Sigmoid colon (tissue), 7 donors: ENCODE results near the gene DSCAML1. TPM values are rescaled to one million over a fixed set of nuclear protein-coding genes. Genes with fewer than 3 reads are reported as not detected.

Source experiments
- DNase-seq: peaks from one replicate; pipeline ENCODE4 v3.0.0-alpha.2; 2019
- H3K27ac ChIP-seq, 4 donors: fragments of 200-600 bp; sonication (generic); one replicate each; pipeline ENCODE4 v1.5.1; 2016 to 2019; ENCODE audit warnings: mild to moderate bottlenecking in 1 of 4
- H3K27me3 ChIP-seq, 3 donors: fragments of 200-600 bp; sonication (generic); one replicate each; pipeline ENCODE4 v1.5.1; 2019; ENCODE audit warnings: mild to moderate bottlenecking in 1 of 3
- H3K36me3 ChIP-seq, 4 donors: fragments of 200-600 bp; sonication (generic); one replicate each; pipeline ENCODE4 v1.5.1; 2016 to 2019
- H3K4me1 ChIP-seq, 4 donors: fragments of 200-600 bp; sonication (generic); one replicate each; pipeline ENCODE4 v1.5.1; 2017 to 2019
- H3K4me3 ChIP-seq, 4 donors: fragments of 200-600 bp; sonication (generic); one replicate each; pipeline ENCODE4 v1.5.1; 2017 to 2019; ENCODE audit warnings: mild to moderate bottlenecking in 2 of 4, moderate library complexity in 1 of 4
- H3K9me3 ChIP-seq, 4 donors: fragments of 200-600 bp in 3 of 4; sonication (generic) in 3 of 4; one replicate each; pipeline versions ENCODE4 v1.5.1 to v1.6.1; 2013 to 2019
- EP300 ChIP-seq, 4 donors: sonication (generic); formaldehyde crosslinking; IDR thresholded peaks; one replicate each; pipeline ENCODE4 v1.6.1; 2017; ENCODE audit warnings: antibody characterized with exemption in 4 of 4
- POLR2A ChIP-seq, 2 donors: fragments of 450-650 bp; IDR thresholded peaks; one replicate each; pipeline ENCODE4 v1.6.1; 2016; ENCODE audit warnings: antibody characterized with exemption in 2 of 2, mild to moderate bottlenecking in 2 of 2, moderate library complexity in 2 of 2
- POLR2AphosphoS5 ChIP-seq, 4 donors: sonication (generic); formaldehyde crosslinking; IDR thresholded peaks; one replicate each; pipeline ENCODE4 v1.6.1; 2017; ENCODE audit warnings: antibody characterized with exemption in 4 of 4
- WGBS, 2 donors: extraction: QIAGEN DNeasy Blood & Tissue Kit; methylation state at CpG; one replicate each; pipeline ENCODE4 v1.1.7; 2013; 5-methylcytosine and 5-hydroxymethylcytosine counted together
- intact Hi-C: fragments of 100-400 bp; cut with DNase I; formaldehyde crosslinking; loops from one replicate; pipeline ENCODE4 v1.15.1; 2023
- polyA plus RNA-seq, 3 donors: library from polyadenylated mRNA; stranded (reverse); fragments of 200-250 nt; gene quantifications; one replicate each; pipeline ENCODE4 v1.2.3, GENCODE V29; 2013
- total RNA-seq, 4 donors: library from RNA; depleted of rRNA; stranded (reverse); fragments of >200 nt; gene quantifications; one replicate each; pipeline ENCODE4 v1.1.0, GENCODE V29; 2016
- TF ChIP-seq, protein P1 (sequence below), 4 experiments: fragments of 450-650 bp in 3 of 4; fragments of 200-600 bp in 1 of 4; IDR thresholded peaks; one replicate each; pipeline ENCODE4 v1.5.1; 2016 to 2019; ENCODE audit warnings: antibody characterized with exemption in 4 of 4, mild to moderate bottlenecking in 3 of 4, moderate library complexity in 2 of 4
- donor health status: healthy with polysubstance abuse.
- donor health status: Bipolar disorder and iron deficiency.
- donor health status: healthy.

The DSCAML1 gene
- total and polyA plus RNA-seq, 7 donors, result under 0.01 to 7.5 (median 1.2) TPM

DNA sequence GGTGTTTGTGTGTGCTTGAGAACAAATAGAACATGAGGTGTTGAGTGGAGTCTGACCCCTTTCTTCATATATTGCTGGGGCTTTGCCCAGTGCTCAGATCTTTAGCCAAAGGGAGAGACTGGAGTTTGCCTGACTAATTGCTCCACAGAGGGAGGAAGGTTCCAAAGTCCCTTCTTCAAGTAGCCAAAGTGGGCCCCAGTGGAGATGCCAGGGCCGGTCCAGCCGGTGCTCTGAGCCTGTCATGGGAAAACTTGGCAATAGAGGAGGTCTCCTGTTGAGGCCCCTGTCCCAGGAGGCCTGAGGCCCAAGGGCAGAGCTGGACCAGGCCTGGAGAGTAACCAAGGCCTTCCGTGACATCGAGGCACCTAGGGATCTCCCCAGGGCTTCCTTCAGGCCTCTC is 112.3 kb downstream of the DSCAML1 start:
- WGBS, 2 donors, result 50 to 75% methylated on average over 4 of the region's 4 CpGs
- H3K36me3 ChIP-seq, result no peaks in the 10 kb centered on the region
- intact Hi-C loops, result no loop called here
- no peaks in the 10 kb centered on the region for H3K4me1 ChIP-seq
- no peak for DNase-seq
- TF ChIP-seq POLR2A (IDR thresholded peaks at IDR 0.05) (no peak), POLR2AphosphoS5 (IDR thresholded peaks at IDR 0.05) (no peak), EP300 (IDR thresholded peaks at IDR 0.05) (no peak)
- TF ChIP-seq, protein P1, sequence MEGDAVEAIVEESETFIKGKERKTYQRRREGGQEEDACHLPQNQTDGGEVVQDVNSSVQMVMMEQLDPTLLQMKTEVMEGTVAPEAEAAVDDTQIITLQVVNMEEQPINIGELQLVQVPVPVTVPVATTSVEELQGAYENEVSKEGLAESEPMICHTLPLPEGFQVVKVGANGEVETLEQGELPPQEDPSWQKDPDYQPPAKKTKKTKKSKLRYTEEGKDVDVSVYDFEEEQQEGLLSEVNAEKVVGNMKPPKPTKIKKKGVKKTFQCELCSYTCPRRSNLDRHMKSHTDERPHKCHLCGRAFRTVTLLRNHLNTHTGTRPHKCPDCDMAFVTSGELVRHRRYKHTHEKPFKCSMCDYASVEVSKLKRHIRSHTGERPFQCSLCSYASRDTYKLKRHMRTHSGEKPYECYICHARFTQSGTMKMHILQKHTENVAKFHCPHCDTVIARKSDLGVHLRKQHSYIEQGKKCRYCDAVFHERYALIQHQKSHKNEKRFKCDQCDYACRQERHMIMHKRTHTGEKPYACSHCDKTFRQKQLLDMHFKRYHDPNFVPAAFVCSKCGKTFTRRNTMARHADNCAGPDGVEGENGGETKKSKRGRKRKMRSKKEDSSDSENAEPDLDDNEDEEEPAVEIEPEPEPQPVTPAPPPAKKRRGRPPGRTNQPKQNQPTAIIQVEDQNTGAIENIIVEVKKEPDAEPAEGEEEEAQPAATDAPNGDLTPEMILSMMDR (IDR thresholded peaks at IDR 0.05), result no peak
- H3K27ac ChIP-seq, result no peak overlapping the region
- no peak overlapping the region for H3K4me3 ChIP-seq
- H3K27me3 ChIP-seq, result no peaks in the 10 kb centered on the region
- no peaks in the 10 kb centered on the region for H3K9me3 ChIP-seq

DNA sequence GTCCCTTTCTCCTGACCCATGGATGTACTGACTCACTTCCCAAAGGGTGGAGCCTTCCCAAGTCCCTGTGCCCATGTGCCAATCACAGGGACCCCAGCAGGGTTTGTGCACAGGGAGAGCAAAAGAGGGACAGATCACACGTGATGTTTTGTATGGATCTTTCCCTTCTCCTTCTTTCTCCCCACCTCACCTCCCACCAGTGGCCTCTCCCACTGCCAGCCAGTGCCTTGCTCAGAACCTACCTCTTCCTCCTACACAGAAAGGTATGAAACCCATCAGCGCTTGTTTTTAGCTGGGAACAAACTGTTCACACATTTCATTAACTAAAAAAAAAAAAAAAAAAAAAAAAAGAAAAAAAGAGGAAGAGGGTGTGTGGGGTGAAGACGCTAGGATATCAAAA is 112.9 kb downstream of the DSCAML1 start:
- Histone ChIP-seq H3K27ac (no peak overlapping the region), H3K4me1 (no peaks in the 10 kb centered on the region), H3K4me3 (no peak overlapping the region), H3K27me3 (no peaks in the 10 kb centered on the region), H3K36me3 (no peaks in the 10 kb centered on the region), H3K9me3 (no peaks in the 10 kb centered on the region)
- DNase-seq, result no peak
- intact Hi-C loops, result no loop called here
- 50 to 54% methylated on average over 3 of the region's 3 CpGs for WGBS, 2 donors
- TF ChIP-seq POLR2A (IDR thresholded peaks at IDR 0.05), result no peak
- TF ChIP-seq, protein P1 (IDR thresholded peaks at IDR 0.05), result no peak
- no peak for TF ChIP-seq EP300 (IDR thresholded peaks at IDR 0.05)
- TF ChIP-seq POLR2AphosphoS5 (IDR thresholded peaks at IDR 0.05), result no peak

DNA sequence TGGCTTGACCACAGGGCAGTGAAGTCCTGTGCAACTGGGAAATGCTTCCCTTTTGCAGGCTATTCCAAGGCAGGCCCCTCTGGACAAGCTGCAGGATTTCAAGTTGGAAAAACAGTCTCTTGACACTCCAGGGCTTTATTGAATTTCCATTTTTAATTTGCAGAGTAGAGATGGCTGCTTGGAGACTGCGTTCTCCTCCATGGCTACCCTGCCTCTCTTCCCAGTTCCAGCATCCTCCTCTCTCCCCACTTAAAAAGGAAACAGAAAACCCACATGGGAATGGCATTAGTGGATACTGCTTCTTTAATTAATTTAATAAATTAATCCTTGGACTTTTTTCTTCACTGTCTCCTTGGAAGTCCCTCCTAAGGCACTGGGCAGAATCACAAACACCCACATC is 115.6 kb downstream of the DSCAML1 start:
- H3K36me3 ChIP-seq, result no peaks in the 10 kb centered on the region
- no peaks in the 10 kb centered on the region for H3K9me3 ChIP-seq
- TF ChIP-seq, protein P1 (IDR thresholded peaks at IDR 0.05), result no peak
- TF ChIP-seq POLR2A (IDR thresholded peaks at IDR 0.05) (no peak), EP300 (IDR thresholded peaks at IDR 0.05) (no peak), POLR2AphosphoS5 (IDR thresholded peaks at IDR 0.05) (no peak)
- no peaks in the 10 kb centered on the region for H3K4me1 ChIP-seq
- DNase-seq, result no peak
- intact Hi-C loops, result no loop called here
- WGBS, 2 donors, result 87 to 91% methylated on average over 1 of the region's 1 CpG
- no peak overlapping the region for H3K27ac ChIP-seq
- no peak overlapping the region for H3K4me3 ChIP-seq
- no peaks in the 10 kb centered on the region for H3K27me3 ChIP-seq

DNA sequence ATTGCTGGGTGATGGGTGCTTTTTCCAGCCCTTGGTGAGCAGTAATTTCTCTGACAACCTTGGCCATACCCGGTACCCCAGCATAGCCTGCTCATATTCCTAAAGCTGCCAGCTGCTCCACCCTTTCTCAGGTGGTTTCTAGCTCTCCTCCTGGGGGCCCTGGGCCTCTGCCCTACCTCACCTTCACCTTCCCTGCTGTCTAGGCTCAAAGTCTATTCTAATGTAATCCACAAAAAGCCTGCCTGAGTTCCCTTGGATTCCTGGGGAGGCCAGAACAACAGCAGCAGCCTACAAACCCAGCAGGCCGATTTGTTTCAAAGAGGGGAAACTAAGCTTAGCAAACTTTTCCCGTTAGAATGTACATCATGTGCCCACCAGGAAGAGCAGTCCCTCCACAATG is 117.6 kb downstream of the DSCAML1 start:
- DNase-seq, result no peak
- Histone ChIP-seq H3K27ac (no peak overlapping the region), H3K36me3 (no peaks in the 10 kb centered on the region), H3K27me3 (no peaks in the 10 kb centered on the region), H3K4me1 (no peaks in the 10 kb centered on the region), H3K4me3 (no peak overlapping the region), H3K9me3 (no peaks in the 10 kb centered on the region)
- TF ChIP-seq, protein P1 (IDR thresholded peaks at IDR 0.05), result no peak
- no peak for TF ChIP-seq POLR2AphosphoS5 (IDR thresholded peaks at IDR 0.05)
- TF ChIP-seq POLR2A (IDR thresholded peaks at IDR 0.05), result no peak
- no peak for TF ChIP-seq EP300 (IDR thresholded peaks at IDR 0.05)
- 50 to 72% methylated on average over 3 of the region's 3 CpGs for WGBS, 2 donors
- intact Hi-C loops, result no loop called here

DNA sequence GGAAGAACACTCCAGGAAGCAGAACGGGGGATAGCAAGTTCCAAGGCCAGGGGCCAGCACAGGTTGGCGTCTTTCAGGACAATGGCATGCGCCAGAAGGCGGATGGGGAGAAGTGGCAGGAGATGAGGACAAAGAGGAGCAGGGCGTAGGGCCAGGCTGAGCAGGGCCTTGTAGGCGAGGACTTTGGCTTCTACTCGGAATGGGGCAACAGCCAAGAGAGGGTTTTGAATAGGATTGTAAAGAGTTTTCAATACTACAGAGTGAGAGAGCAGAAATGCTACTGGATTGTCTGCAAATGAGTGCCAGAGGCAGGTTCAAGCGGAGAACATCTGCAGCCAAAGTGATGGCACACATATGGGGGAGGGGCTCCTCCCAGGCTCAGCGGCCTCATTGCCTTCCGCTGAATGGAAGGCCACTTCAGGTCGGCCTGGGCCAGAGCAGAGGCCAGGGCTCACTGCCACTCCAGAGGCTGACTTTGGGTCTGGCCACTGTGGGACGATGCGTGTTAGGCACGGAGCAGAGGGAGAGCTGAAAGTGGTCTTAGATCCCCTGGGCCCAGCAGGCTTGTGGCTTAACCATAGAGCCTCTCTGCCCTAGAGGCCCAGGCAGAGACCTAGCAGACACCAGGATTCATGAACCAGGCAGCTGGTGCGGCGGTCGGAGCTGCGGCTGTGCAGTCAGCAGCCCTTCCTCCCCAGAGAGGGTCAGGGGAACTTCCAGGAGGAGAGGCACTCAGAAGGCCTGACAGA is 118.2 kb downstream of the DSCAML1 start:
- intact Hi-C loops, result no loop called here
- TF ChIP-seq POLR2AphosphoS5 (IDR thresholded peaks at IDR 0.05) (no peak), EP300 (IDR thresholded peaks at IDR 0.05) (no peak), POLR2A (IDR thresholded peaks at IDR 0.05) (no peak)
- TF ChIP-seq, protein P1 (IDR thresholded peaks at IDR 0.05), result no peak
- Histone ChIP-seq H3K36me3 (no peaks in the 10 kb centered on the region), H3K27me3 (no peaks in the 10 kb centered on the region), H3K27ac (no peak overlapping the region), H3K4me3 (no peak overlapping the region), H3K4me1 (no peaks in the 10 kb centered on the region), H3K9me3 (no peaks in the 10 kb centered on the region)
- no peak for DNase-seq
- WGBS, 2 donors, result 80 to 90% methylated on average over 18 of the region's 18 CpGs
